PFSK-1 (cell line): ENCODE measurements around the gene AQP12B.

Experiments
- FOXP2 ChIP-seq: optimal IDR thresholded peaks from 2 replicates; pipeline ENCODE3; 2011; ENCODE audit warnings: borderline replicate concordance, control low read depth, inconsistent platforms; ENCODE audit not compliant: insufficient read depth; ENCODE audit errors: extremely low read length, extremely low read depth
- POLR2AphosphoS5 ChIP-seq: IDR thresholded peaks from 2 replicates; pipeline ENCODE4 v1.6.1; 2012; ENCODE audit warnings: low read depth, mild to moderate bottlenecking, control low read depth, low read length, moderate library complexity
- REST ChIP-seq, 2 experiments: IDR thresholded peaks; 2 replicates each; pipeline versions ENCODE4 v1.6.1 to v1.8.0; 2011 to 2012; ENCODE audit warnings: low read depth in 2 of 2, low read length in 2 of 2, control low read depth in 1 of 2, inconsistent platforms in 1 of 2, mild to moderate bottlenecking in 1 of 2, moderate library complexity in 1 of 2; ENCODE audit not compliant: insufficient read depth in 1 of 2
- SIN3A ChIP-seq: IDR thresholded peaks from 2 replicates; pipeline ENCODE4 v1.6.1; 2012; ENCODE audit warnings: mild to moderate bottlenecking, low read length, moderate library complexity, borderline replicate concordance; ENCODE audit not compliant: insufficient read depth
- TAF1 ChIP-seq: IDR thresholded peaks from 2 replicates; pipeline ENCODE4 v1.6.1; 2012; ENCODE audit warnings: low read length, control low read depth, borderline replicate concordance; ENCODE audit not compliant: insufficient read depth

The AQP12B gene

GRCh38 chr2:240725266-240725665, 42.6 kb upstream of the AQP12B start:
- TF ChIP-seq SIN3A (no peak), FOXP2 (no peak), REST (IDR thresholded peaks at IDR 0.05; ENCODE audit: insufficient read depth in 1 of 2, low read depth in 2 of 2, low read length in 2 of 2) (no peak), POLR2AphosphoS5 (no peak), TAF1 (no peak)

GRCh38 chr2:240724431-240724830, 41.7 kb upstream of the AQP12B start:
- TF ChIP-seq TAF1 (no peak), POLR2AphosphoS5 (no peak), FOXP2 (no peak)

- TF ChIP-seq REST (IDR thresholded peaks at IDR 0.05; ENCODE audit: insufficient read depth in 1 of 2, low read depth in 2 of 2, low read length in 2 of 2) (no peak), FOXP2 (no peak), TAF1 (no peak), POLR2AphosphoS5 (no peak), SIN3A (no peak)
These were observed 41.2 kb upstream of the AQP12B start for GRCh38 chr2:240723851-240724250.

GRCh38 chr2:240722796-240723735, 40.4 kb upstream of the AQP12B start:
- no peak for TF ChIP-seq REST (IDR thresholded peaks at IDR 0.05; ENCODE audit: insufficient read depth in 1 of 2, low read depth in 2 of 2, low read length in 2 of 2)
- no peak for TF ChIP-seq TAF1
- no peak for TF ChIP-seq POLR2AphosphoS5
- no peak for TF ChIP-seq SIN3A
- no peak for TF ChIP-seq FOXP2

- no peak for TF ChIP-seq TAF1
These were observed 39.7 kb upstream of the AQP12B start for GRCh38 chr2:240722376-240722775.

GRCh38 chr2:240721596-240722180, 39.0 kb upstream of the AQP12B start:
- no peak for TF ChIP-seq REST (IDR thresholded peaks at IDR 0.05; ENCODE audit: insufficient read depth in 1 of 2, low read depth in 2 of 2, low read length in 2 of 2)
- no peak for TF ChIP-seq FOXP2
- TF ChIP-seq TAF1 = no peak
- no peak for TF ChIP-seq SIN3A
- no peak for TF ChIP-seq POLR2AphosphoS5
